CD4-positive, alpha-beta T cell treated with Interleukin-10 for 1 hour (primary cell): Measurements from ENCODE around the gene GIPC3.

ENCODE experiments used
- DNase-seq: peaks from one replicate; pipeline ENCODE4 v3.0.0-alpha.2; 2020

Gene GIPC3

DNA sequence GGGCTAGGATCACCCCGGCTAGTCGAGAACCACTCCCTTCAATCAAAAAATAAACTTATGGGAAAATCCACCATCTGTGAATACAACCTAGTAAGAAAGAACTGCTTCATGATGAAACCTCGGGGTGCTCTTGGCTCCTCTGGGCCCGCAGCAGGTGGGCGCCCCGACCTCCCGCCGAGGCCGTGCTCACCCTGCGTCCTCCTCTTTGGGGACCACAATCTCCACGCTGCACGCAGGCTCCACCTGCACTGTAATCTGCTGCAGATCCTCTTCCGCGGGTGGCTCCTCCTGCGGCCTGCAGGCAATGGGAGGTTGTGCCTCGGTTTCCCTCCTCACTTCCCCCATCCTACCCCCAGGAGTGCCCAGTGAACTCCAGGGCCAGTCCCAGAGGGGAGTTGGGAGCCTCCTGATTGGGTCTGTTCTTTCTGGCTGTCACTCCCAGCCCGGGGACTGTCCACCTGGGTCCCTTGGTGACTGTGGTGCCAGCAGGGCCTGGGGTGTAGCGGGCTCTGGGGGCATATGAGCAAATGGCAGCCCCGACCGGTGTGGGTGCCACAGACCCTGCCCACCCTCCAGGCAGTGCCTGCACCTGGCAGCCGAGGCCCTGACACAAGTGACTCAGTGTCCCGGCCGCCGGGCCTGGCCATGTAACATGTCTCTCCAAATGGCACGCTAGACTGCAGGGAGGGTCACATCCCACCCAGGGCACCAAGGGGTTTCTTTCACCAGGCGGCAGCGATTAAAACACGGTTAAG, 56.4 kb downstream of the GIPC3 start:
- no peak for DNase-seq

DNA sequence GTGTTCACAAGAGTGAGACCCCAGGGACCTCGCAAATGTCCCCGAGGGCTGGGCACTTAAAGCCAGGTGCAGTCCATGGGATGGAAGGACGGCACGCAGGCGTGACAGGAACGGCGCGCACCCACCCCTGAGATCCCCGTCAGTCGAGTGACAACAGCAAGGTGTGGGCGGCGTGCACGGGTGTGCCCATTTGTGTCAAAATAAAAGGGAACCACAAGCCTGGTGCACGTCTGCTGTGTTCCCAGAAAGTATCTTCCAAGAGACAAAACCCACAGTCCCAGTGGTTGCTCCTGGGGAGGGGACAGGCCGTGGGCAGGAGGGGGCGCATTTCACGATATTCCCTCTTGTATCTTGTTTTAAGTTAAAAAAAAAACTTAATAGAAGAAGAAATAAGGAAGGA, 57.0 kb downstream of the GIPC3 start:
- no peak for DNase-seq
